Activated naive CD4-positive, alpha-beta T cell treated with anti-CD3 and anti-CD28 coated beads, Interleukin-2, amount 50 U/mL, for 16 hours (primary cell): Measurements from ENCODE around the gene PDE6A.
"Not testable (repeated sequence)": the region's sequence is repeated elsewhere in the genome, so short reads cannot be mapped to it uniquely, and the experiment has no call there.

Experiments used
- DNase-seq: peaks from one replicate; pipeline ENCODE4 v3.0.0-alpha.2; 2020

Gene PDE6A

DNA sequence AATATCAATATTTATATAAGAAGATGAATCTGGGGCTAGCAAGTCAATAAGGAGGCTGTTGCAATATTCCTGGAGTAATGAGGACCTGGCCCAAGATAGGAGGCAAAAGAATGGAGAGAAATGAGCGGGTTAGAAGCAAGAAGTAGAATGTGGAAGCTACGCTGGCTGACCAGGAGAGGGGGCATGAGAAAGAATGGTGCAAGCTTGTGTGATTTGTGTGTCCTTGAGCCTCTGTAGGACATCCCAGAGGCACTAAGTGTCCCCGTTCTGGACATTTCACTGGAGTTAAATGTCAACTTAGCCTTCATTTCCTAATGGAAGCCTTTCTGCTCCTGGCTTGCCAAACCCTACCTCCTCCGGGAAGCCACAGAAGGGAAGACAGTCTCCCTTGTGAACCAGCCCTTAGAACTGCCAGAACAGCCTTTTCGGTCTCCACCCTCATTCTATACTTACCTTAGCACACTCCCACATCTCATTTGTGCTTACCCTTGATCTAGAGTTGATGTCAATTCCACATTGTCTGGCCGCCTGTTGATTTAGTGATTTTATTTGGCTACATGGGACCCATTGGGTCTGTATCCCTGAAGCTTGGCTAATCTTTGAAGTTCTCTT is 6.7 kb upstream of the PDE6A start:
- DNase-seq, result no peak

DNA sequence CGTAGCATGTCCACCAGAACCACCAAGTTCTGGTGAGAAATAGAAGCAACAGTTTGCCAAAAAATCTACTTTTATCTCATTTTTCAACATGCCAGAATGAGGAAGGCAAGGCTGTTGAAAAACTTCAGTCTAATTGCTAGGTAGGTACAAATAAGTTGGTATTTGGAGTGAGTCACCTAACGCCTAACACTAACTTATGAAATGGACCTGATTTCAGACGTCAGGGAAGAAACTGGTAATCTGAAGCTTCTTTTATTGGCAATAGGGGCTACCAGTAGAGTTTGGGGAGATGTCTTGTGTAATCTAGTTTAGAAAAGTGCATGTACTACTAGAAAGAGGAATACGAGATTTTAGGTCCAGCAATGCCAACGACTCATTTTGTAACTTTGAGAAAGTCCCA is 4.4 kb upstream of the PDE6A start:
- no peak for DNase-seq

GRCh38 chr5:149946118-149946517 is 1.5 kb upstream of the PDE6A start:
- DNase-seq, result no peak

GRCh38 chr5:149943177-149943949 is 1.2 kb downstream of the PDE6A start:
- DNase-seq, result not testable (repeated sequence)

GRCh38 chr5:149942741-149943169 is 1.8 kb downstream of the PDE6A start:
- not testable (repeated sequence) for DNase-seq

DNA sequence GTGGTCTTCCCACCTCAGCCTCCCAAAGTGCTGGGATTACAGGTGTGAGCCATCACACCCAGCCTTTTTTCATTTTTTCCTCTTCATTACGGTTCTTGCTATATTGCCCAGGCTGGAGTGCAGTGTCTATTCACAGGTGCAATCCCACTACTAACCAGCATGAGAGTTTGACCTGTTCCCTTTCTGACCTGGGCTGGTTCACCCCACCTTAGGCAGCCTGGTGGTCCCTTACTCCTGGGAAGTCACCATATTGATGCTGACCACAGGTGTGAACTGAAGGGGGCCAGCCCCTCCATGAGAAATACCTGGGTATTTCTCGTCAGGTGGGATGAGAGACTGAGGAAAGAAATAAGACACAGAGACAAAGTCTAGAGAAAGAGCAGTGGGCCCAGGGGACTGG is 2.4 kb downstream of the PDE6A start:
- no peak for DNase-seq

DNA sequence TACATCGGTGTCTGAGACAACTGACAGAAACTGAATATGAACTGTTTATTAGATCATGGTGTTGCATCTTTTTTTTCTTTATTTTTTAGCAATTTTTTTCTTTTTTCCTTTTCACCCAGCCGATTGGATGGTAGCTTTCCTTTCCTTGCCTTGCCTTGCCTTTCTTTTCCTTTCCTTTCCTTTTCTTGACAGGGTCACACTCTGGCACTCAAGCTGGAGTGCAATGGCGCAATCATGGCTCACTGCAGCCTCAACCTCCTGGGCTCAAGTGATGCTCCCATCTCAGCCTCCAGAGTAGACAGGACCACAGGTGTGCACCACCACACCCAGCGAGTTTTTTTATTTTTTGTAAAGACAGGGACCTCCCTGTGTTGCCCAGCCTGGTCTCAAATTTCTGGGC is 2.8 kb downstream of the PDE6A start:
- no peak for DNase-seq

DNA sequence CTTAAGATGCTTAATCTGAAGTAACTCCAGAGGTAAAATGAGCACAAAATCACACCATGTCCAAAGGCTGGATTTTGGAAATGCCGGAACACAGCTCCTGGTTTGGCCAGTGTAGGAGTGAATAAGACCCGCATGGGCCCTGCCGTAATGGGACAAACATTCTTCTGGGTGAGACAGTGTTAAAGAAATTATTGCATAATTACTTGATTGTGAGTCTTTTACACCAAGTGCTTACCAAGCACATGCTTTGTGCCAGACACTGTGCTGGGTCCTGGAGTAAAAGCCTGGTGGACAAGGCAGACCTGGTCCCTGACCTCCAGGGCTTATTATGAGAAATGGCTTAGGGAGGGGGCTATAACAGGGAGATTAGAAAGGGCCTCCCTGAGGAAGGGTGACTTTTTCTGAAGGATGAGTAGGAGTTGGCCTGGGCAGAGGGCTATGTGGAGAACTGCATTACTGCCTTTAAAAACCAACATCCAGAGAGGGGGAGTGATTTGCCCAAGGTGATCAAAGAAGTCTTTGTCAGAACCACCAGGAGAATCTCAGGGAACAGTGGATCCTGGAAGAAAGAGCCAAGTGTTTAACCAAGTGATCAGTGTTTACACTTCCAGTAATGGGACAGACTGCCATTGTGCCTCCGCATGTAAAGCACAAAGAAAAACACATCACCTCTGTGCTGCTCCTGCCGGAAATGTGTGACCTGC is 3.5 kb downstream of the PDE6A start:
- no peak for DNase-seq

DNA sequence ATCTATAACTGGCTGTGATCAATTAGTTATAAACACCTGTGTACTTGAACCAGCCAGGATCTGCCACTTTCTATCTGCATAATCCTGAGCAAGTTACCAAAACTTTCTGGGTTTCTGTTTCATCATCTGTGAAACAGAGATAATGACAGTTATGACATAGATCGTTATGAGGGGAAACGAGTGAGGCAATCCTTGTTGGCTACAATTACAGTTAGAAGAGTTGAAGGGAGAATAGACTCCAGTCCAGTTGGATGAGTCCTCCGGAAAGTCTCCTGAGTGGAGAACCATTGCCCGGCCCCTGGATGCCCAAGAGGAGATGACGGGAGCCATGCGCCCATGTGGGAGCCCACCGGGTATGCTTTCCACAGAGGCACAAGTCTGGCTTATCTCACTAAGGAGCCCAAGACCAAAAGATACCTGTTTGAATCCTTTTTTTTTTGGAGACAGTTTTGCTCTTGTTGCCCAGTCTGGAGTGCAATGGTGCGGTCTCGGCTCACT is 4.5 kb downstream of the PDE6A start:
- DNase-seq, result no peak

- DNase-seq, result no peak
Observed at GRCh38 chr5:149939546-149939945, 5.0 kb downstream of the PDE6A start.

DNA sequence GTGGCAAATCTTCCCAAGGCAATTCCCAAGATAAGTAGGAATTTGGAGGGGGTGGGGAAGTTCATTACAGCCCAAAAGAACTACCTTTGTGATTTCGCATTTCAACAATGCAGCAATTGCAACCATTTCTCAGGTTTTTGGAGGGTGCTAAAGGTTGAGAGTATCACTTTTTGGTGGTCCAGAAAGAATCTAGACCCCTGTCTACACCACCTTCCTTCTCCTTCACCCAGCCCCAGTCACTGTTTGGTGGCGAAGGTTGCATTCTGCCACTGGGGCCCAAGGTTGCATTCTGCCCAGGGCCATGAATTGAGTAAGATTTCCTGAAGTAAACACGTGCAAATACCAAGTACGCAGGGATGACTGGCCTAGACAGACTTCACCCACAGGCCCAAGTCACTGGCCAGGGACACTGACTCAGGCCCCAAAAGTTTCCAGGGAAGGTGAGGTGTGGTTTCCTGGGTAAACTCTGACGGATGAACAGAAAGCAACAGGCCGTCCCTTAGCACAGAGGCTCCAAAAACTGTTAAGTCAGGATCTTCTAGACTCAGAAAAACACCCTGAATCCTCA is 5.7 kb downstream of the PDE6A start:
- DNase-seq, result no peak

DNA sequence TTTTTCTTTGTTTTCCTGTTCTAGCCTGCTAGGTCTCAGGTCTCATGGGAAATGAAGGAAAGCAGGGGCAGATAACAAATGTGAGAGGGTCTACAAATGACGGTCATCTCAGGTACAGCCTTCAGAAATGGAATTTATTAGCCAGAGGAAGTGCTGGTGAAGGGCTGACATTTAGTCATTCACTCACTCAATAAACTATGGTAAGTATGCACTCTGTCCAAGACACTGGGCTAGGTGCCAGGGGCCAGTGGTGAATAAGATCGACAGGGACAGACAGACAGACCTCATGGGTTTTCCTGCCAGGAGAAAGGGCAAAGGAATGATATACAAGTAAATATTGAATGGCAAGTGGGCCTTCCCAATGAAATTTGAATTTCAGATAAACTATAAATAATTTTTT is 6.3 kb downstream of the PDE6A start:
- DNase-seq, result no peak

- no peak for DNase-seq
Observed at GRCh38 chr5:149937610-149938009, 7.0 kb downstream of the PDE6A start.

- no peak for DNase-seq
Observed at GRCh38 chr5:149936700-149937091, 7.9 kb downstream of the PDE6A start.

- no peak for DNase-seq
Observed at GRCh38 chr5:149936044-149936699, 8.4 kb downstream of the PDE6A start.

DNA sequence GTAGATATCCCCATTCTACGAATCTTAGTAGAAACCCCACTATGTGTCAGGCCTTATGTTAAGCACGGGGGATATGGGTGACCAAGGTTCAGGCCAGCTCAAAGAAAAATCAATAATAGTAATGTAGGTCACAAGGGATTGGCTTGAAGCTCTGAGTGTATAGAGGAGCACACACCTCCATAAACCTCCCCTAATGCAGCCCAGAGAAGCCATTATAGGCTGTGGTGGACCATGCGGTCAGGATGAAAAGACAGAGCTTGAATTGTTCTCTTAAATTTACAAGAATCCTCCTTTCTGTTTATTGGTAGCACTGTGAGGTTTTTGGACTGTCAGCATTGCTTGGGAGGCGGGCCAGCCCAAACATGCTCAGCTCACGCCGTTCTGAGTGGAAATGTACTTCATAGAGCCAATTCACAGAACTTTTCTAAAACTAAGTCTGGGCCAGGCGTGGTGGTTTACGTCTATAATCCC is 9.1 kb downstream of the PDE6A start:
- no peak for DNase-seq

- DNase-seq, result no peak
Observed at GRCh38 chr5:149932445-149933350, 11.9 kb downstream of the PDE6A start.

DNA sequence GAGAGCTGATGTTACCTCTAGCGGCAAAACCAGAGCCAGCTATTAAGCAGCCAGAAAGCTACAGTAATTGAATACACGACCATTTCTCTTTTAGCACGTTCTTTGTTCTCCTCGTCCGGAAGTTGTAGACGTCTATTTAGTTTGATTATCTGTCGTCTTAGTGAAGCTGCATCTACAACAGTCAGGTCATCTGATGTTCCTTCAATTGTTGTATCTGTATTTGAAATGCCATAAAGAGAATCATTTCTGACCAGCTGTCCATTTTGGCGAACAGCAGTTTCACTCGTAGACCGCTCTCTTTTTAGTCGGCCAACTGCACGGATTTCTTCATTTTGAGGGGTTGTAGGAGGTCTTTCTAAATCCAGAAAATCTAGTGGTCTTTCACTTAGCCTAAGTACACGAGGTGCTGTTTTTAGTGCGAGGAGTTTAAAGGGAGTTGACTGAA is 12.6 kb downstream of the PDE6A start:
- no peak for DNase-seq

DNA sequence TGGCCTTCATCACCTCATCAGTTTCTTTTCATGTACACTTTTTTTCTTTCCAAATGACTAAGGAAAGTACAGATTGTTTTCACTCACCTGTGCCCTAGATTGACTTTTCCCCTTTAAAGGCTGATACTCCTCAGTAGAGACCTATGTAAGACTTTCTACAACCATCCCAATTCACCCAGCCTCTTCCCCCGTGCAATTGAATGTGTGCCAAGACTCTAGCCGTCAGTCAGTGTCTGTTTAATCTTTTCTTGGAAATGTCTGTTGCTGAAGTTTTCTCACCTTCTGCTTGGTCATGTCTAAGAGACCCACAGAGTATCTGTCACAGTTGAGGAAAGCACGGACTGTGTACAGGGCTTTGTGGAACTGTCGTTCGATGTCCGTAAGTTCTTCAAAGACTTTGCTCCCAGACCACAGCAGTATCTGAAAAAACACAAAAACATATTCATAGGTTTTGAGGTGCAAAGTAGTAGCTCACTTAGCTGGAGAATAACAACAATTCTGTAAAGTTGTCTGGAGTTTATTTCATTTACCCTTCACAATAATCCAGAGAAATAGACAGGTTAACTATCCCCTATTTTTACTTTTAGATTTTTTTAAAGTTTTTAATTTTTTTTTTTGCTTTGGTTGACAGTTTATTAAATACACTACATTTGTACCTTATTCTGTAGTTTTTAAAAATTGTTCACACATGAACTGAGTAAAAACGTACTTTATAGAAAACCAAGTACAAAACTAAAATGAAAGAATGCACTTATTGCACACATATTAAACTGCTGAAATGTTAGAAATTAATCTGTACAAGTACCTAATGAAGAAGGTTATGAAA is 13.6 kb downstream of the PDE6A start:
- no peak for DNase-seq

DNA sequence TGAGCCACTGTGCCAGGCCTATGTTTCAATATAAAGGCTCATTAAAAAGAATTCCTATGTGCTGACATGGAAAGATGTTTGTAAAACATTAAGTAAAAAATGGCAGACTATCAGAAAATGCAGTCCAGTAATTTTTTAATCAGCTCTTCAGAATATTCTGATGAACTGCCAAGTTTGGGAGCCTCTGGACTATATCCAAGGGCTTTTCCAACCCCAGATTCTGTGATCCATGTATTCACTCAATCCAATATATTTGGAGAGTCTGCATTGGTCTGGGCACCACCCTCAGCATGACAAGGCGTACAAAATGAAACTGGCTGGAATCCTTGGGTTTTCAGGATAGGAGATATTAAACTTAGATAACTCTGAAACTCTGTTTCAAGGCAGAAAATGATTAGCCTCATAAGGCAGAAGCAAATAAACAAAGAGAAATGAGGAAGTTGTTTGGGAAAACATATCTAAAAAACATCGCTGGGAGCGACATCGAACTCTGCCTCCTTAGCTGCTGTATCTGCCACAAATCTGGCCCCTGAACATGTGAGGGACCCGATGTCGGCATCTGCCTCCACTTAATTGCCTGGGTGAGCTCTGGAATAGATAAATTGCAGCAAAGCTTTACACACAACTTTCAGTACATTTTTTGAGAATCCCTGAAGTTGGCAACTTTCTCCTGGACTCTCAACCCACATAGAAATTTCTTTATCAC is 14.4 kb downstream of the PDE6A start:
- no peak for DNase-seq
